GM23248 (cell line): ENCODE measurements around the gene TAF3. TPM values are rescaled to one million over a fixed set of nuclear protein-coding genes. Genes with fewer than 3 reads are reported as not detected.

Source experiments
- DNase-seq: peaks from one replicate; pipeline ENCODE4 v3.0.0-alpha.2; 2015
- H2AFZ ChIP-seq: fragments of 200-600 bp; sonication (generic); 2 replicates; pipeline ENCODE4 v1.6.1; 2016; ENCODE audit warnings: antibody characterized with exemption
- H3F3A ChIP-seq: fragments of 200-600 bp; sonication (generic); 2 replicates; pipeline ENCODE4 v1.6.1; 2016; ENCODE audit warnings: mild to moderate bottlenecking, antibody characterized with exemption, mixed run types; ENCODE audit not compliant: insufficient read depth
- H3K27ac ChIP-seq: fragments of 200-600 bp; sonication (generic); 2 replicates; pipeline ENCODE4 v1.5.1; 2016; ENCODE audit warnings: mild to moderate bottlenecking
- H3K27me3 ChIP-seq: fragments of 200-600 bp; sonication (generic); replicated peaks from 2 replicates; pipeline ENCODE4 v1.6.1; 2016; ENCODE audit warnings: mild to moderate bottlenecking; ENCODE audit not compliant: insufficient read depth
- H3K36me3 ChIP-seq: fragments of 200-600 bp; sonication (generic); 2 replicates; pipeline ENCODE4 v1.6.1; 2016; ENCODE audit warnings: low read depth, mild to moderate bottlenecking
- H3K4me1 ChIP-seq: fragments of 200-600 bp; sonication (generic); 2 replicates; pipeline ENCODE4 v1.6.1; 2016; ENCODE audit warnings: mild to moderate bottlenecking; ENCODE audit not compliant: insufficient read depth
- H3K4me2 ChIP-seq: fragments of 200-600 bp; sonication (generic); one replicate; pipeline ENCODE4 v1.6.1; 2016; ENCODE audit warnings: mild to moderate bottlenecking; ENCODE audit not compliant: unreplicated experiment
- H3K4me3 ChIP-seq: fragments of 200-600 bp; sonication (generic); 2 replicates; pipeline ENCODE4 v1.5.1; 2016; ENCODE audit warnings: mild to moderate bottlenecking
- H3K79me2 ChIP-seq: fragments of 200-600 bp; sonication (generic); 2 replicates; pipeline ENCODE4 v1.6.1; 2016; ENCODE audit warnings: mild to moderate bottlenecking; ENCODE audit not compliant: insufficient read depth
- H3K9ac ChIP-seq: fragments of 200-600 bp; sonication (generic); 2 replicates; pipeline ENCODE4 v1.6.1; 2016; ENCODE audit warnings: mild to moderate bottlenecking
- H3K9me2 ChIP-seq: fragments of 200-600 bp; sonication (generic); 2 replicates; pipeline ENCODE4 v1.6.1; 2016; ENCODE audit warnings: mixed run types, mild to moderate bottlenecking, moderate library complexity; ENCODE audit not compliant: insufficient read depth
- H3K9me3 ChIP-seq: fragments of 200-600 bp; sonication (generic); one replicate; pipeline ENCODE4 v1.6.1; 2017; ENCODE audit warnings: low read depth
- H4K20me1 ChIP-seq: fragments of 200-600 bp; sonication (generic); 2 replicates; pipeline ENCODE4 v1.6.0; 2016; ENCODE audit not compliant: insufficient read depth
- EZH2 ChIP-seq: fragments of 200-600 bp; sonication (generic); IDR thresholded peaks from 2 replicates; pipeline ENCODE4 v1.6.1; 2018; ENCODE audit warnings: antibody characterized with exemption, mild to moderate bottlenecking; ENCODE audit not compliant: insufficient read depth, poor library complexity, severe bottlenecking
- EZH2phosphoT487 ChIP-seq: fragments of 200-600 bp; sonication (generic); IDR thresholded peaks from 2 replicates; pipeline ENCODE4 v1.6.1; 2018; ENCODE audit warnings: antibody characterized with exemption, moderate library complexity, mild to moderate bottlenecking, low read depth; ENCODE audit not compliant: insufficient read depth
- WGBS, 2 experiments: methylation state at CpG; one replicate each; pipeline ENCODE4 v1.1.6; 2015 to 2017; ENCODE audit warnings: low lambda C conversion rate in 2 of 2, low coverage in 1 of 2; ENCODE audit errors: missing lambda C conversion rate in 2 of 2; 5-methylcytosine and 5-hydroxymethylcytosine counted together
- in situ Hi-C: fragments of 300-500 bp; cut with MboI; formaldehyde crosslinking; loops from 2 replicates; pipeline ENCODE4 v1.15.0; 2020
- polyA plus RNA-seq: library from polyadenylated mRNA; unstranded; fragments of >200 nt; fragmentation: Nextera tagmentation; extraction: Ambion mirVana; gene quantifications from 2 replicates; pipeline ENCODE4 v1.2.1, GENCODE V29; 2016
- total RNA-seq: library from RNA; depleted of rRNA; stranded (reverse); fragments of >200 nt; shearing (Covaris generic); gene quantifications from 2 replicates; pipeline ENCODE4 v1.2.3, GENCODE V29; 2014

The TAF3 gene
- total and polyA plus RNA-seq, 2 experiments from 2014 or later: 1.7 to 5.5 TPM

DNA sequence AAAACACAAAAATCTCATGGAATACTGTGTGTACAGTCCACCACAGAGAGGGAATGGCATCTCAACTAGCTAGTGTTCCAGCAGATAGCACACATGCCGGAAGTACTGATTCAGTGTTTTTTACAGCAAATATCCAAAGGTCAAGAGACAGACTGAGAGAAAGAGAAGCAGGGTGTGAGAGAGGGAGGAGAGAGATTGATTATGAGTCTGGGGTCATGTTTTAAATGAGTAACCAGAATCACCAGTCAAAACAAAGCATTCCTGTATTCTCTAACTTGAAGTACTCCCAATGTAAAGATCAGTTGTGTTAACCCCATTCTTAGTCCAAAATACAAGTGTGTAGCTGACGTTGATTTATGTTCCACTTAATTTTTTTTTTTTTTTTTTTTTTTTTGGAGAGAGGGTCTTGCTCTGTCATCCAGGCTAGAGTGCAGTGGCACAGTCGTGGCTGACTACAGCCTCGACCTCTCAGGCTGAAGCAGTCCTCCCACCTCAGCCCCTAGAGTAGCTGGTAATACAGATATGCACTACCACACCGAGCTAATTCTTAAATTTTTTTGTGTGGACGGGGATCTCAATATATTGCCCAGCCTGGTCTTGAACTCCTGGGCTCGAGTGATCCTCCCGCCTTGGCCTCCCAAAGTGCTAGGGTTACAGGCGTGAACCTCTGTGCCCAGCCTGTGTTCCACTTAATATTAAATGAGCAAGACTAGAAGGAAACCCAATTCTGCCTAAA, 114.2 kb downstream of the TAF3 start:
- Histone ChIP-seq H3K36me3 (no peaks in the 10 kb centered on the region), H3K9ac (no peak overlapping the region), H4K20me1 (no peaks in the 10 kb centered on the region), H3K79me2 (0 out of 2 replicates have a peak, but pooled peaks cover 3% of the 10 kb centered on the region), H2AFZ (no peak overlapping the region), H3K27ac (no peak overlapping the region), H3F3A (no peaks in the 10 kb centered on the region), H3K27me3 (no peaks in the 10 kb centered on the region), H3K4me1 (no peaks in the 10 kb centered on the region), H3K9me2 (no peaks in the 10 kb centered on the region), H3K4me3 (no peak overlapping the region), H3K4me2 (no peak overlapping the region), H3K9me3 (no peaks in the 10 kb centered on the region)
- TF ChIP-seq EZH2: no peak
- TF ChIP-seq EZH2phosphoT487: no peak
- in situ Hi-C loops: no loop called here
- no peak for DNase-seq
- WGBS, 2 experiments: 86 to 91% methylated on average over 9 of the region's 9 CpGs

DNA sequence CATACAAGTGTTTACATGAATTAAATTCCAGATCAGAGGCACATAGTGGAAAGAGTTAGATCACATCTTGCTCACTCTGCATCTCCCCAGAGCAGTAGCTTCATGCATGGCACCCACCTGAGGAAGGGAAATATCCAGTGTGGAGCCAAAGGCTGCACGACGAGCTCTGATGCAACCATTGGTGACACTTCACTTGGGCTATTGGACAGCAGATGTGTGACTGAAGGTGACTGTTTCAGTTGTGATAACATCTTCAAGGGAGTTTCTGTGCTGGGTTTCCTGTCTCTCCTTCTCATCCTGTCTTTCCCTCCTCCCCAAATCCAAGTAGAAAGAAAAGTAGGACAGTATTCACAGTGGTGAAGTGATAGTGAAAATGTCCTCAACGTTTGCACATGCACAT, 115.0 kb downstream of the TAF3 start:
- in situ Hi-C loops: no loop called here
- DNase-seq: peak; percentile 3
- 54 to 55% methylated on average over 3 of the region's 3 CpGs for WGBS, 2 experiments

DNA sequence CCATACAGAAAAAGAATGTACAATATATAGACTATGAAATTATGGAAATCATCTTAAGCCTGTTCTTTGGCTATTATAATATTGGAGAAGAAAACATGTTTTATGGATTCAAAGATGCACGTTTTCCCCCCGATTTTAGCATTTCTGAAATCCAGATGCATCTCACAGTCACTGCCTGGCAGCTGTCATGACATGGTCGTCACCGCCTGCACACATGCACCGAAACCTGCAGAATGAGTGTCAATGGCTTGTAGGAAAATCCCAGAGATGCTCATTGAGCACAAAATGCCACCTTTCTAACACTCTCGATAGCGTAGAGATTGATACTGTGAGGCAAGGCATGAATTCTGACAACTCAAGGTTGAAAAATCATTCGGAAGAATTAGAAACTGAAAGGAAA, 115.5 kb downstream of the TAF3 start:
- in situ Hi-C loops: no loop called here
- no peaks in the 10 kb centered on the region for H3K36me3 ChIP-seq
- H3K79me2 ChIP-seq: 0 out of 2 replicates have a peak, but pooled peaks cover 3% of the 10 kb centered on the region
- H2AFZ ChIP-seq: no peak overlapping the region
- TF ChIP-seq EZH2 (no peak), EZH2phosphoT487 (no peak)
- H3K27me3 ChIP-seq: no peaks in the 10 kb centered on the region
- H3K9ac ChIP-seq: no peak overlapping the region
- H3F3A ChIP-seq: no peaks in the 10 kb centered on the region
- no peaks in the 10 kb centered on the region for H3K9me3 ChIP-seq
- no peaks in the 10 kb centered on the region for H3K4me1 ChIP-seq
- H3K4me2 ChIP-seq: no peak overlapping the region
- no peak for DNase-seq
- H3K27ac ChIP-seq: no peak overlapping the region
- H3K4me3 ChIP-seq: no peak overlapping the region
- 85 to 89% methylated on average over 8 of the region's 8 CpGs for WGBS, 2 experiments
- H4K20me1 ChIP-seq: no peaks in the 10 kb centered on the region
- H3K9me2 ChIP-seq: no peaks in the 10 kb centered on the region

More for the DNA sequence above, 115.0 kb downstream of the TAF3 start:
- Histone ChIP-seq H3K27ac (no peak overlapping the region), H3K79me2 (0 out of 2 replicates have a peak, but pooled peaks cover 3% of the 10 kb centered on the region), H3K4me3 (no peak overlapping the region), H3K9me3 (no peaks in the 10 kb centered on the region), H3F3A (no peaks in the 10 kb centered on the region), H3K9me2 (no peaks in the 10 kb centered on the region), H2AFZ (no peak overlapping the region), H3K9ac (no peak overlapping the region), H3K4me2 (no peak overlapping the region), H3K4me1 (no peaks in the 10 kb centered on the region), H4K20me1 (no peaks in the 10 kb centered on the region), H3K36me3 (no peaks in the 10 kb centered on the region), H3K27me3 (no peaks in the 10 kb centered on the region)
- TF ChIP-seq EZH2 (no peak), EZH2phosphoT487 (no peak)

- Histone ChIP-seq H3K9me2 (no peaks in the 10 kb centered on the region), H3K9ac (no peak overlapping the region), H3F3A (no peaks in the 10 kb centered on the region), H3K4me2 (no peak overlapping the region), H3K9me3 (no peaks in the 10 kb centered on the region), H3K27me3 (no peaks in the 10 kb centered on the region), H3K4me3 (no peak overlapping the region), H2AFZ (no peak overlapping the region), H3K27ac (no peak overlapping the region), H3K79me2 (0 out of 2 replicates have a peak, but pooled peaks cover 3% of the 10 kb centered on the region), H3K36me3 (no peaks in the 10 kb centered on the region), H4K20me1 (no peaks in the 10 kb centered on the region), H3K4me1 (no peaks in the 10 kb centered on the region)
- 98 to 99% methylated on average over 5 of the region's 5 CpGs for WGBS, 2 experiments
- DNase-seq: no peak
- TF ChIP-seq EZH2phosphoT487 (no peak), EZH2 (no peak)
- in situ Hi-C loops: no loop called here
Measured at GRCh38 chr10:7937315-7937945, 119.1 kb downstream of the TAF3 start.
